NCI-H2029 treated with DMSO at 0.1 percent for 48 hours (cell line): ENCODE data around the gene PTRH2.
"Not testable (repeated sequence)": the region's sequence is repeated elsewhere in the genome, so short reads cannot be mapped to it uniquely, and the experiment has no call there.

Experiments used
- DNase-seq: peaks from one replicate; lab custom pipeline; 2025; lab: John Stamatoyannopoulos, UW

The PTRH2 gene

DNA sequence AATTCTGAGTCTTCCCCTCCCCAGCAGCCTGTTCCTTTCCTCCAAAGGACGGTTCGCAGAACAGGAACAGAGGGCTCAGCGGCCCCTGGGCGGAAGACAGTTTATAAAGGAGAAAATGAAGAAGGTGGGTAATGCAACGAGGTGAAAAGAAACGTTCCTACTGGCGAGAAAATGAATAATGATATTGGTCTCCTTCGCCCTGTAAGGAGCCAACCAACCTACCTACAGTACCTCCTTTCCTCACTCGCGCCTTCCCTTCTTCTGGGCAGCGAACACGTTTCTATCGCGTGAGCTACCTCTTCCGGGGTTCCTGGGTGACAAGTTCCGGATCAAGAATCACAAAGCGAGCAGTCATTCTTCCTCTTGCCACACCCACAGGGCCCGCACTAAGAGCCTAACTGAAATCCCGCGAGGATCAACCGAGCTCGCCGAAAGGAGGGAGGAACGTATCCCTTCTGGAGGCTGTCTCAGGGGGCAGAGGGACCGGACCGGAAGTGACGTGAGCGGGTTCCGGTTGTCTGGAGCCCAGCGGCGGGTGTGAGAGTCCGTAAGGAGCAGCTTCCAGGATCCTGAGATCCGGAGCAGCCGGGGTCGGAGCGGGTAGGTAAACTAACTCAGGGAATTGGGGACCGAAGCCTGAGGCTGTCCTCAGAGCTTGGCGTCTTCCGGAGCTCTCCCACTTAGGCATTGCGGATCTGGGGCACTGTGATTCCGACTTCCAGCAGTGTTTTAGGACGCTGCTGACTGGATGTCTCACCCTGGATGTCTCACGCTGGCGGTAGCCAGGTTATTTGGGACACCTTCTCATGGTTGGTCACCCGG, at the start of gene PTRH2, which contains the start of gene VMP1:
Gene PTRH2, minus strand, starts transcription at position 282 of the 822 bp plus-strand sequence. CDS start 9,452 bp downstream, outside the sequence.
Gene VMP1, plus strand, starts transcription at position 506 of the 822 bp plus-strand sequence. CDS start 23,793 bp downstream, outside the sequence.
- DNase-seq, result peak; percentile 95

DNA sequence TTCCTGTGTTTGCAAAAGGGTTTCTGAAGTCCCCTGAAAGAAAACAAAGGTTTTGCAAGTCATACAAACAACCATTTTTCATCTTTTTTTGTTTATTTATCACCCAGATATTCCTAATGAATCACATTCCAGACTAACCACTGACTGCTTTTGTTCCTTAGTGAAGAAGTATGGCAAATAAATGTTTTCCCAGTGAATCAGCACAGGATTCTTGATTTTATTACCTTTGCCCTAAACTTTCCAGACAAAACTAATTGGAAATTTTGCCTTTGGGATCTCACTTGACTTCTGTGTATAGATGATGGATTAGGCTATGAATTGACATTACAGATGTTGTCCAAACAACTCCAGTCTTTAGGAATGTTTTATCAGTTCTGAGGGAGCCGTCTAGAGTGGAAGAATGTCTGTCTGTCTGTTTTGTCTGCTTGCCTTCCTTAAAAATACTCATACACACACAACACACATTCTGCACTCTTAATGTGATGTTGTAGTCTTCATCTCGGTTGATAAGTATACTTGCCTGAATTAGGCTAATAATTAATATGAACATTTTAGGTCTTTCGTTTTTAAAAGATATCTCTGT, 49.1 kb upstream of the PTRH2 start:
- no peak for DNase-seq

DNA sequence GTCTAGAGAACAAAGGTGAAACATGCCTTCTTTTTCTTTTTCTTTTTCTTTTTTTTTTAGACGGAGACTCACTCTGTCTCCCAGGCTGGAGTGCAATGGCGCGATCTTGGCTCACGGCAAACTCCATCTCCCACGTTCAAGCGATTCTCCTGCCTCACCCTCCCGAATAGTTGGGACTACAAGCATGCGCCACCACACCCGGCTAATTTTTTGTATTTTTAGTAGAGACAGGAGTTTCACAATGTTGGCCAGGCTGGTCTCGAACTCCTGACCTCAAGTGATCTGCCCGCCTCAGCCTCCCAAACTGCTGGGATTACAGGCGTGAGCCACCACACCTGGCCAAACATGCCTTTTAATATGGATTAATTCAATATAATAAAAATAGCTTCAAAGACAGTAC, 47.8 kb upstream of the PTRH2 start:
- DNase-seq, result not testable (repeated sequence)

DNA sequence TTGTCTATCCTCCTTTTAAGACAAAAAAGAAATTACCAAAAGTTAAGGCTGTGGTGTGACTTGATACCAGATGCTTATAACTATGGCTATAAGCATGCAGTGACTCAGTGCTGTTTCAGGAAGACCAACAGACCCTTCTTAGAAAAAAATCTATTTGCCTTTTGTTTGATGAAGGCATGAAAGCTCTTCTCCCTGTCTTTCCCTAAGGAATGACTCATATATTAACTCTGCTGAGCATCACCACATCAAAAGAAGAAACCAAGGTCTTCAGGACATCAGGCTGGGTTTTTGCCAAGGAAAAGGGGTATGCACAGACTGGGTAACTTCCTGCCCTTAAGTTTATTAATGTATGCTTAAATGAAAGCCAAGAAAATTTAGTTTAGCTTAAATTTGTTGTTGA, 47.3 kb upstream of the PTRH2 start:
- DNase-seq, result peak; percentile 6

DNA sequence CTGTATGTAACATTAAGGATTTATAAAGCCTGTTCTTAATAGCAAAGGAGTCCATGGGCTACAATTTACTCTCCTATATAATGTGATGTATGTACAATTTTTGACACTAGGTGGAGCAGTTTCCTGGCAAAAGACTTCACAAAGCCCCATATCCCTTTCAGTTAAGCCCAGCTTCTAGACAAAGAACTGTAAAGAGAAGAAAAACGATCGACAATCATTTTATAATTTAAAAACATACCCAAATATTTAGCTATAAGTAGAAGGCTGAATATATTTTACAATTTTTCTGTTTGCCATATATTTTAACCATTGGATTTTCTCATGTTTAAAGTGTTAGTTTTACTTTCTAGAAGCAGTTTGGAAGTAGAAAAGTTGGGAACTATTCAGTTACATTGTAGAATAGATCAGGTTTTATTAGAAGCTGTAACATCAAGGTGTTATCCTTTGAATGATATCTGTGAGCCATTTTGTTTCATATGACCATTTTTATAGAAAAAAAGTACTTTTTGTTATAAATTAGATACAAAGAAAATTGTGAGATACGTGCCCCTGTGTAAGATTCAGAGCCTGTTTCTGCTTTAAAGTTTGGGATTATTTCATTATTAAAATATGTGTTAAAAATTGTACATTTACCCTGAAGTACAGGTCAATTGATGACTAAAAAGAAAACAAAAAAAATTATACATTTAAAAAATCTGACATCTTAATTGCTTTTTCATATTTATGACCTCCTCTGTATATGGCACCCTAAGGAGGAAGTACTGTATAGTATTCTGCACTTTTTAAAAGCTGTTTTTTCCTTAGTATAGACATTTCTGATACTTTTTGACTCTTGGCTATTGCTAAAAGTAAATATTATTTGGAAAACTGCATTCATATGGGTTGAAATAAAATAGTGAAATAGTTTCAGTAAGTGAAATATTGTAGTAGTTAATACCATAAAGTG, 46.6 kb upstream of the PTRH2 start:
- peak; percentile 75 for DNase-seq

DNA sequence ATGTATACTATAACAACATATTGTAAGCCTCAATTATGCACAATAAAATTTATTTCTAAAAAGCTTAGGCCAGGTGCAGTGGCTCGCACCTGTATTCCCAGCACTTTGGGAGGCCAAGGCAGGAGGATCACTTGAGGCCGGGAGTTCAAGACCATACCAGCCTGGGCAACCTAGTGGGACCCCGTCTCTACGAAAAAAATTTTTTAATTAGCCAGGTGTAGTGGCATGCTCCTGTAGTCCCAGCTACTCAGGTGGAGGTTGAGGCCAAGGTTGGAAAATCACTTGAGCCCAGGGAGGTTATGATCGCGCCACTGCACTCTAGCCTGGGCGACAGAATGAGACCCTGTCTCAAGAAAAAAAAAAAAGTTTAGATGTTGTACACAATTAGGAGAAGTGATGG, 45.7 kb upstream of the PTRH2 start:
- no peak for DNase-seq

DNA sequence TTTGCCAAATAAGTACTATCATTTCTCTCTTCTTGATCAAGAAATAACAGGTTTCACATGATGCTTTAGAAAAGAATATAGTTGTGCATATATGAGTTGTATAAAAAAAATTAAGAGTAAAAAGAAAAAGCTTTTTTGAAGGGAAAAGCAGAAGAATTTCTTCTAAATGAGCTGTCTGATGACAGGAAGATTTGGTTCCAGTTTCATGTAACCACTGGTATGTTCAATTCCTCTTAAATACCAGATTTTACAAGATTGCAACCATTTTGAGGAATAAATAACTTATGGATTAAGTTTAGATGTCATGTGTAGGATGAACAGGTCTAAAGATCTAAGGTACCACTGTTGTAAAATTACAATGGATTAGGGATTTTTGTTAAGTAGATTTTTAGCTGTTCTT, 45.2 kb upstream of the PTRH2 start:
- DNase-seq, result no peak

DNA sequence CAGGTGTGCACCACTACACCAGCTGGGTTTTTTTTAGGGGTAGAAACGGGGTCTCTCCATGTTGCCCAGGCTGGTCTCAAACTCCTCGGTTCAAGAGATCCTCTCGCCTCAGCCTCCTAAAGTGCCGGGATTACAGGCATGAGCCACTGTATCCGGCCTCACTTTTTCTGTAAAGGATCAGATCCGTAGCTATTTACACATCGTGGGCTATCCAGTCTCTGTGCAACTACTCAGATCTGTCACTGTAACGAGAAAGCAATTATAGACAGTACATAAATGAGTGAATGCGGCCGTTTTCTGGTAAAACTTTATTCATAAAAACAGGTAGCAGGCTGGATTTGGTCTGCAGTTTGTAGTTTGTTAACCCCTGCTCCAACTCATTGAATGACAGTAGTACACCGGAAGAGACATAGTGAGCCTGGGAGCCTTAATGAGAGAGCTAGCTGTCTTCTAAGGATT, 44.8 kb upstream of the PTRH2 start:
- no peak for DNase-seq

DNA sequence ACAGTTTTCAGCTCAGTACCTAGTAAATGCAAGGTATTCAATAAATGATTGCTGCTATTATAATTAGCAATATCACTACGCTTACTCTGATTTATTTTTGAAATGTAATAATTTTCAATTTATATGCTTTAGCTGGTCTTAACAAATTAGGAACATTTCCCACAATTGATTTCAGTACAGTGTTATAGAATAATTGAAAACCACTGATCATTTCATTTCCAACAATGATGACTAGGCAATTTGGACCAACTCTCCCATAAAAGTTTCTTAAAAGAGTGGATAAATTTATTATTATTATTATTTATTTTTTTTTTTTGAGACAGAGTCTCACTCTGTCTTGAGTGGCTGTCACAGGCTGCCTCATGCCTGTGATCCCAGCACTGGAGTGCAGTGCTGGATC, 41.4 kb upstream of the PTRH2 start:
- DNase-seq, result no peak

DNA sequence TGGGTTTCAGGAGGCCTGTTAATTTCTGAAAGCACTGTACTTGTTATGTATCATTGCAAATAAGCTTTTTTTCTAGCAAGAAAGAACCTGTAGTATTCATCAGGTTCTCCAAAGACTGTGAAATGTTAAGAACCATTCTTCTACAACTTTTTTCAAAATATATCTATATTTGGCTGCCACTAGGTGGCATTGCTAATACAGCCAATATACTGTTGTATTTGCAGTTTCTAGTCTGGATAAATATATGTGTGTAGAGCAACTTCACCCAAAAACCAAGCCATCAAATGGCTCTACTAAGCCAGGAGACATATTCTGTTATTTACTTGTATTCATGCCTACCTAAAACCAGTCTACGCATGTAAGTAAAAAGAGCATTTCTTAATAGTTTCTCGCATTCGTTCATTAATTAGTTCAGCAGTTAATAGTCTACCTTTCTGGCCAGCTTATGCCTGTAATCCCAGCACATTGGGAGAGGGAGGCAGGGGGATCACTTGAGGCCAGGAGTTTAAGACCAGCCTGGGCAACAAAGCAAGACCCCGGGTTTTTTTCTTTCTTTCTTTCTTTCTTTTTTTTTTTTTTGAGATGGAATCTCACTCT, 39.7 kb upstream of the PTRH2 start:
- DNase-seq, result no peak

DNA sequence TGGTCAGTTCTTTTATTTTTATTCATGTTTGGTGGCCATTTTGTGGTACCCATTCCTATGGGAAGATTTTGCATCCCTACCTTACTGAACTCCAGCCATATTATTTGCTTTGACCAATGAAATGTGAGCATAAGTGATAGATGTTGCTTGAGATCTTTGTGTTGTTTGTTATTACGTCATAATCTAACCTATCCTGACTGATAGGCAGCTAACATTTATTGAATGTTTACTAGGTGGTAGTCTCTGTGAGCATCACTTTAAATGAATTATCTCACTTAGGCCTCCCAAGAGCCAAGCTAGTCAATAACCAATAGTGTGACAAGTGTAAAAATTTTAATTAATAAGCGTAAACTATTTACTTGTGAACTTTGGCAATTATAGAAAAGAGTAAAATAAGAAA, 37.8 kb upstream of the PTRH2 start:
- no peak for DNase-seq

DNA sequence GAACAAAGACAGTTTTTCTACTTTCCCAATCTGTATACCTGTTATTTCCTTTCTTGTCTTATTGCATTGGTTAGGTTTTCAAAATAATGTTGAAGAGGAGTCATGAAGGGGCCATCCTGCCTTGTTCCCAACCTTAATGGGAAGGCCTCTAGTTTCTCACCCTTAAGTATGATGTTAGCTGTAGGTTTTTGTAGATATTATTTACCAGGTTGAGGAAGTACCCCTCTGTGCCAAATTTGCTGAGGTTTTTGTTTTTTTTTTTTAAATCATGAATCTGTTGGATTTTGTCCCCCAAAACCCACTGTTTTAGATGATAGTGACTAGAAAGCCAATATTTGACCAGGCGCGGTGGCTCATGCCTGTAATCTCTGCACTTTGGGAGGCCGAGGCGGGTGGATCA, 36.6 kb upstream of the PTRH2 start:
- no peak for DNase-seq

DNA sequence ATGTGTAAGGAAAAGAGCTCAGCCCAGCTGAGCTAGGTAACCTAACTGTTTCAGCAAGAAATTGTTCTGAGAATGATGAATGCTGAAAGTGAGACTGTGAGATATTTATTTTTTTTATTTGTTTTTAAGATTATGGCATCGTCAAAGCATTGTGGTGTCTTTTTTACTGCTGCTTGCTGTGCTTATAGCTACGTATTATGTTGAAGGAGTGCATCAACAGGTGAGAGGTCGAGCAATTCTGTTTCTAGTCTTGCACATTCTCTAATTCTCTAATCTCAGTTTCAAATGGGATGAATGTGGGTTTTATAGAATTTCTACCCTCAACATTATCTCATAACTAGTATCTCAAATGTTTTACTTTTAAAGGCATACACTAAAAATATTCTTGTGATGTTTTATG, 30.1 kb upstream of the PTRH2 start:
- no peak for DNase-seq

DNA sequence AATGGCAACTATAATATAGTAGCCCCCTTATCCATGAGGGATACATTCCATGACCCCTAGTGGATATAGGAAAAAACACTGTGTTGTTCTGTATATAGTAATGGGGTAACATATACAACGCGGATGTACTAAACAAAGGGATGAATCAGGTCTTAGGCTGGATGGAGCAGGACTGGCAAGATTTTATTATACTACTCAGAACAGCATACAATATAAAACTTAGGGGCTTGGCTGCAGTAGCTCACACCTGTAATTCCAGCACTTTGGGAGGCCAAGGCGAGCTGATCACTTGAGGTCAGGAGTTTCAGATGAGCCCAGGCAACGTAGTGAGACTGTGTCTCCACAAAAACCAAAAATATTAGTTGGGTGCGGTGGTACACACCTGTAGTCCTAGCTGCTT, 27.0 kb upstream of the PTRH2 start:
- no peak for DNase-seq

DNA sequence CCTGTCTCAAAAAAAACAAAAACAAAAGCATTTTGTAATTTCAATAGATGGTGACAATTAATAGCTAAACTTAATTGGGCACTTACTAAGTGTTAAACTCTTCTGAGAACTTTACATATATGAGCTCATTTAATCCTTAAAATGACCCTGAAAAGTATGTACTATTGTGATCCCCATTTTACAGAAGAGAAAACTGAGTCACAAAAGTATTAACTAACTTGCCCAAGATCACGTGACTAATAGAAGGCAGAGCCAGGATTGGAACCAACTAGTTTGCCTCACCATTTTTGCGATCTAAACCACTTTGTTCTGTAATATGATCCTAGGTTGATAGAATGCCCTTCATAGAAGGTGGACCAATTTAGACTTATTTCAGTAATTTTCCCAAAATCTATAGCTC, 26.5 kb upstream of the PTRH2 start:
- DNase-seq, result no peak

DNA sequence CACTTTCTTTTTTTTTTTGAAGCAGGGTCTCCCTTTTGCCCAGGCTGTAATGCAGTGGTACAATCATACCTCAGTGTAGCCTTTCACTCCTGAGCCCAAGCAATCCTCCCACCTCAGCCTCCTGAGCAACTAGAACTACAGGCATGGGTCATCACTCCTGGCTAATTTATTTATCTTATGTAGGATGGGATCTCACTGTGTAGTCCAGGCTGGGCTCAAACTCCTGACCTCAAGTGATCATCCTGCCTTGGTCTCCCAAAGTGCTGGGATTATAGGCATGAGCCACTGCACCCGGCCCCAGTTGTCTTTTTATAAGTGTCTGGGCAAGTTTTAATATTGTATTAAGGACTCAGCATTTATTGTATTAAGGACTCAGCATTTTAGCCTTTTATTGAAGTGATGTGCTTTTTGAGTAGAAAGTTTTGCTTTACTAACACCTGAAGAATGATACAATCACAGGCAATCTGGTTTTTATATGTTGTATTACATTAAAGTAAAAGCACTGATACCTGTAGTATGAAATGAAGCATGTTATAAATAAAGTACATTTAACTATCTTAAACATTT, 23.1 kb upstream of the PTRH2 start:
- no peak for DNase-seq

DNA sequence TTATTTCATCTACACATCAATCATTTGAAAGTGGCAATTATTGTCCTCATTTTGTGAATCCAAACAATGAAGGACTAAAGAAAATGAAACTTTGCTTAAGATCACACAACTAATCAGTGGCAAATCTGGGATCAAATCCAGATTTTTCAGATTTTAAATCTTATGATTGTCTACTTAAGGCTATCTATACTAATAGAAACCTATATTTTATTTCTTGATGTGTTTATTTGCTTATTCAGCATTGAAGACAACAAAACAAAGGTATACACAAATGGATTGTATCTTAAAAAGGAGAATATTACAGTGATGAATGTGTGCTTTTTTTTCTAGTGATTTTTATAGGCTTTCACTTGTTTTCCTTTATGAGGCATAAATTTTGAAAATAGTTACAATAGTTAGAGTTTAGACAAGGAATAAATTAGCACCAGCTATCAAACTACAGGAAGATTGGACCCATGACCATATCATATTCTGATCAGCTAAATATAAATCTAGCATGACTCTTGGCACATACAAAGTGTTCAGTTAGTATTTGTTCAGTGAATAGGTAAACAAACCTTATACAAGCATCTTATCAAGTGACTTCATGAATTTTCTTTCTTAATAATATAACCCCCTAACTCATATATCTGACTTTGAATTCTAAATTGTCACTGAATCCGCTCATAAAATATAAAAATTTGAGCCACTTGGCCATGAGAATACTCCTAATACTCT, 20.7 kb upstream of the PTRH2 start:
- DNase-seq, result no peak

DNA sequence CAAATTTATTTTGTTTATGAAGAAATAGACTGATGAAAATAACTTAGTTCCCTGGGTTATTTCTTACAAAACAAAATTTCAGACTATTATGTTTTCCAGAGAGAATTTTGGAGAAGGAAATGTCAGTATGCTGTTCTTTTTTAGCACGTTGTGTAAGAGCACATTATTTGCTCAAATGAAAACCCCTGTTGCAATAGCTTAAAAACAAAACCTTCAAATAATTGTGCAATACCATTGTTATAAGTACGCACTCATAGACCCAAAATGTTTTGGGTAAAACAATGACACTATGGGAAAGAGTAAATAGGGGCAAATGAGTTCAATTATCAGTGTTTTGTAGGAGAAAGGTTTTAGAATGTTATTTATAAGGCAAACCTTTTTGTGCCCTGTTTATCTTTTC, 18.5 kb upstream of the PTRH2 start:
- DNase-seq, result no peak

DNA sequence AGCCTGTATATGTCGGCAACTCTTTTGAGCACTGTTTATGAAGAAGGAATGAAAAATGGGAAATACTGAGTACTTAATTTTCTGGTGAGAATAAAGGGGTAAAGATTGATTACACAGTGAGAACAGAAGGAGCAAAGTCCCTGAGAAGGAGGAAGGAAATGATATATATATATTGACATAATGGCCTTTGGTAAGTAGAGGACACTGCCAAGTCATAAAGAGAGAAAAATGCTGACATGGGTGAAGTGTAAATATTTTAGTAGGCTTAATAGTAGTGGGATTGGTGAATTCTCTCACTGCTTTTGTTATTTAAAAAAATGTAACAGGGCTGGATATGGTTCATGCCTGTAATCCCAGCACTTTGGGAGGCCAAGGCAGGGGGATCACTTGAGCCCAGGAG, 16.4 kb upstream of the PTRH2 start:
- no peak for DNase-seq

DNA sequence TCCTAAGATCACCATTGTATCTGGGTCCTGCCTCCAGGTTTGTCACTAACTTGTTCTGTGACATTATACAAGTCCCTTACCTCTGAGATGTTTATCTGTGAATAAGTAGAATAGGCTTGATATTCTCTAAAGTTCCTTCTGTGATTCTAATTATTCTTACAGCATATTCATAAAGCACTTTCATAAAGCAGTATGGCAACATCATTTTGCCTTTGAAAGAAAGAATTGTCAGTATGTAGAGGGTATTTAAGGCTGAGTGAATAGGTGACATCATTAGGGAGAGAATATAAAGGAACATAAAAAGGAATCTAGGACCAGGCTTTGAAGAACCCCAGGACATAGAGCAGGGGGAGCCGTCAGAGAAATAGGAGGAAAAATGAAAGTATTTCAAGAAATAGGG, 15.8 kb upstream of the PTRH2 start:
- no peak for DNase-seq

DNA sequence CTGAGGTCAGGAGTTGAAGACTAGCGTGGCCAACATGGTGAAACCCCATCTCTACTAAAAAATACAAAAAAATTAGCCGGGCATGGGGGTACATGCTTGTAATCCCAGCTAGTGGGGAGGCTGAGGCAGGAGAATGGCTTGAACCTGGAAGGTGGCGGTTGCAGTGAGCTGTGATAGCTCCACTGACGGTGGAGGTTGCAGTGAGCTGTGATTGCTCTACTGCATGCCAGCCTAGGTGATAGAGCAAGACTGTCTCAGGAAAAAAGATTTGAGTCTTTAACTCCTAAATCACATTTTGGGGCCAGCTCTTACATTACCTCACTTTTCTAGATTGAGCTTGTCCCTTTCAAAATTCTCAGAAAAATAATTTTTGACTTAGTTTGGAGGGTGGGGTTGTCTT, 15.4 kb upstream of the PTRH2 start:
- DNase-seq, result no peak
